ENCODE data around the gene CD22.
"Not testable (repeated sequence)": the region's sequence is repeated elsewhere in the genome, so short reads cannot be mapped to it uniquely, and the experiment has no call there.

Gene CD22

GRCh38 chr19:35357867-35358573 is 29.0 kb downstream of the CD22 start, which contains the start of gene FFAR3:
FFAR3 (plus strand) TSS chr19:35358460; CDS start chr19:35358891, 431 bp downstream.
- no peak for DNase-seq (ENCODE audit: low read depth in 4 of 4, low spot score in 1 of 4)

GRCh38 chr19:35358834-35359233 is 29.8 kb downstream of the CD22 start:
- DNase-seq (ENCODE audit: low read depth in 4 of 4, low spot score in 1 of 4) = not testable (repeated sequence)

GRCh38 chr19:35359395-35359794 is 30.4 kb downstream of the CD22 start:
- not testable (repeated sequence) for DNase-seq (ENCODE audit: low read depth in 4 of 4, low spot score in 1 of 4)

GRCh38 chr19:35360081-35360480 is 31.1 kb downstream of the CD22 start:
- DNase-seq (ENCODE audit: low read depth in 4 of 4, low spot score in 1 of 4) = not testable (repeated sequence)

- no peak for DNase-seq (ENCODE audit: low read depth in 4 of 4, low spot score in 1 of 4)
Measured at GRCh38 chr19:35360880-35361420, 32.0 kb downstream of the CD22 start.

- DNase-seq (ENCODE audit: low read depth in 4 of 4, low spot score in 1 of 4) = no peak
Measured at GRCh38 chr19:35362261-35363000, 33.4 kb downstream of the CD22 start.

- no peak for DNase-seq (ENCODE audit: low read depth in 4 of 4, low spot score in 1 of 4)
Measured at GRCh38 chr19:35363001-35363590, 34.1 kb downstream of the CD22 start.

GRCh38 chr19:35363711-35364425 is 34.9 kb downstream of the CD22 start:
- no peak for DNase-seq (ENCODE audit: low read depth in 4 of 4, low spot score in 1 of 4)

GRCh38 chr19:35365303-35365702 is 36.3 kb downstream of the CD22 start:
- no peak for DNase-seq (ENCODE audit: low read depth in 4 of 4, low spot score in 1 of 4)

- no peak for DNase-seq (ENCODE audit: low read depth in 4 of 4, low spot score in 1 of 4)
Measured at GRCh38 chr19:35368378-35368777, 39.4 kb downstream of the CD22 start.

- no peak for DNase-seq (ENCODE audit: low read depth in 4 of 4, low spot score in 1 of 4)
Measured at GRCh38 chr19:35369522-35369921, 40.5 kb downstream of the CD22 start.

GRCh38 chr19:35370722-35371121 is 41.7 kb downstream of the CD22 start, which contains the start of gene GPR42:
GPR42 (plus strand) TSS chr19:35371068; CDS start chr19:35371360, 292 bp downstream.
- DNase-seq (ENCODE audit: low read depth in 4 of 4, low spot score in 1 of 4) = no peak

GRCh38 chr19:35373492-35373891 is 44.5 kb downstream of the CD22 start:
- DNase-seq (ENCODE audit: low read depth in 4 of 4, low spot score in 1 of 4) = no peak

GRCh38 chr19:35374031-35374430 is 45.0 kb downstream of the CD22 start:
- DNase-seq (ENCODE audit: low read depth in 4 of 4, low spot score in 1 of 4) = not testable (repeated sequence)

GRCh38 chr19:35375505-35376307 is 46.7 kb downstream of the CD22 start:
- DNase-seq (ENCODE audit: low read depth in 4 of 4, low spot score in 1 of 4) = no peak

GRCh38 chr19:35377656-35378055 is 48.7 kb downstream of the CD22 start:
- DNase-seq (ENCODE audit: low read depth in 4 of 4, low spot score in 1 of 4) = no peak

- DNase-seq (ENCODE audit: low read depth in 4 of 4, low spot score in 1 of 4) = no peak
Measured at GRCh38 chr19:35378356-35378755, 49.4 kb downstream of the CD22 start.

- not testable (repeated sequence) for DNase-seq (ENCODE audit: low read depth in 4 of 4, low spot score in 1 of 4)
Measured at GRCh38 chr19:35379545-35379944, 50.6 kb downstream of the CD22 start.

GRCh38 chr19:35379992-35380391 is 51.0 kb downstream of the CD22 start:
- no peak for DNase-seq (ENCODE audit: low read depth in 4 of 4, low spot score in 1 of 4)

GRCh38 chr19:35380450-35381124 is 51.6 kb downstream of the CD22 start:
- DNase-seq (ENCODE audit: low read depth in 4 of 4, low spot score in 1 of 4) = no peak
